ENCODE results near the gene CAMK2G.

DNA sequence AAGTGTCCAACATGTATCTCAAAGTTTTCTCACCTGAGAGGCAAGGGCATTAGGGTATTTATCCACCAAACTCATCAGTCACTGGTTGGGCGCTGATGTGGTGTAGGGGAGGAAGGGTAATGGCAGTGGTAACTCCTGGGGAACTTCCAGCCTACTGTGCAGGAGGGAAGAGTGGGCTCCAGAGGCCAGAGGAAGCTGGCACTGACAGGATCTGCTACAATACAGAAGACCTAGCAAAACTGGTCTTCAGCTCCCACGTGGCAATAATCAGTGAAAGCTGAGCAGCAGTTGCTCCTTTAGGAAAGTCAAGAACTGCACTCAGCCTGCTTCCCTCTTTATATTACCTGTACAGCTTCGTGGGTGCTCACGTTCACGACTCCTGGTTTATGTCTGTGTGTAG lies 17.2 kb upstream of the CAMK2G start:
- TF ChIP-seq, protein P1, sequence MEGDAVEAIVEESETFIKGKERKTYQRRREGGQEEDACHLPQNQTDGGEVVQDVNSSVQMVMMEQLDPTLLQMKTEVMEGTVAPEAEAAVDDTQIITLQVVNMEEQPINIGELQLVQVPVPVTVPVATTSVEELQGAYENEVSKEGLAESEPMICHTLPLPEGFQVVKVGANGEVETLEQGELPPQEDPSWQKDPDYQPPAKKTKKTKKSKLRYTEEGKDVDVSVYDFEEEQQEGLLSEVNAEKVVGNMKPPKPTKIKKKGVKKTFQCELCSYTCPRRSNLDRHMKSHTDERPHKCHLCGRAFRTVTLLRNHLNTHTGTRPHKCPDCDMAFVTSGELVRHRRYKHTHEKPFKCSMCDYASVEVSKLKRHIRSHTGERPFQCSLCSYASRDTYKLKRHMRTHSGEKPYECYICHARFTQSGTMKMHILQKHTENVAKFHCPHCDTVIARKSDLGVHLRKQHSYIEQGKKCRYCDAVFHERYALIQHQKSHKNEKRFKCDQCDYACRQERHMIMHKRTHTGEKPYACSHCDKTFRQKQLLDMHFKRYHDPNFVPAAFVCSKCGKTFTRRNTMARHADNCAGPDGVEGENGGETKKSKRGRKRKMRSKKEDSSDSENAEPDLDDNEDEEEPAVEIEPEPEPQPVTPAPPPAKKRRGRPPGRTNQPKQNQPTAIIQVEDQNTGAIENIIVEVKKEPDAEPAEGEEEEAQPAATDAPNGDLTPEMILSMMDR (IDR thresholded peaks at IDR 0.05), result no peak
- TF ChIP-seq FOSL2 (IDR thresholded peaks at IDR 0.05; ENCODE audit: borderline replicate concordance, low read depth) (no peak), RXRA (IDR thresholded peaks at IDR 0.05; ENCODE audit: borderline replicate concordance, low read depth) (no peak), TAF1 (IDR thresholded peaks at IDR 0.05; ENCODE audit: borderline replicate concordance, low read depth, low read length) (no peak)
